ENCODE data around the gene CRIP2. TPM values are rescaled to one million over a fixed set of nuclear protein-coding genes. Genes with fewer than 3 reads are reported as not detected.

CRIP2 gene
- total and polyA plus RNA-seq, 2 of the 4 experiments (the other 2 are of a cell fraction): 18.1 to 123 TPM

GRCh38 chr14:105493921-105494605 is 19.4 kb downstream of the CRIP2 start:
- TF ChIP-seq FOS (IDR thresholded peaks at IDR 0.05; ENCODE audit: low read depth, low read length): no peak
- no peak for TF ChIP-seq CTCF (conservative IDR thresholded peaks at IDR 0.05; ENCODE audit: low read depth, low read length)
- no peak for TF ChIP-seq NFE2L2 (IDR thresholded peaks at IDR 0.05; ENCODE audit: low read depth, low read length)
- no peak for TF ChIP-seq MXI1 (IDR thresholded peaks at IDR 0.05; ENCODE audit: borderline replicate concordance, low read depth, low read length)
- no peak for TF ChIP-seq CEBPB (IDR thresholded peaks at IDR 0.05; ENCODE audit: low read depth, low read length)
- TF ChIP-seq RCOR1 (IDR thresholded peaks at IDR 0.05; ENCODE audit: insufficient replicate concordance, low read length): no peak
- no peak for TF ChIP-seq SMC3 (IDR thresholded peaks at IDR 0.05; ENCODE audit: low read depth, low read length)
- TF ChIP-seq USF2 (IDR thresholded peaks at IDR 0.05; ENCODE audit: low read depth, low read length): no peak
- no peak overlapping the region for H3K9ac ChIP-seq (ENCODE audit: low read depth, low read length)
- WGBS, 2 experiments (ENCODE audit: extremely low coverage in 2 of 2, insufficient read length in 1 of 2): 89% methylated on average over 8 of the region's 16 CpGs; no CpG with 5 or more reads in 1 of the 2 experiments
- no TSS peak for BruUV-seq (replicated peaks)
- H3K23ac ChIP-seq (ENCODE audit: low read depth, low read length): no peak overlapping the region
- H4K8ac ChIP-seq (ENCODE audit: low read depth in 2 of 2, low read length in 2 of 2): no peak overlapping the region
- peaks cover 2% of the 10 kb centered on the region; the same call in 1 of the 2 replicates for H3K4me1 ChIP-seq (ENCODE audit: control insufficient read depth, insufficient read depth, low read length)
- H3K36me3 ChIP-seq (ENCODE audit: control insufficient read depth, insufficient read depth, low read length): no peaks in the 10 kb centered on the region
- intact Hi-C loops (cut with micrococcal nuclease) (loop anchor here (5.0 kb wide), 1 partner anchor 33 kb away; the partner anchor contains the start of gene TMEM121), dilution Hi-C loops (cut with HindIII; ENCODE audit: low sequenced_read_pairs, unreplicated experiment) (no loop called here), in situ Hi-C loops (cut with MboI; ENCODE audit: low sequenced_read_pairs) (no loop called here)
- H2AK5ac ChIP-seq (ENCODE audit: low read depth, low read length): no peak overlapping the region
- H3K4ac ChIP-seq (ENCODE audit: low read depth, low read length): no peak overlapping the region
- DNase-seq: no peak
- H4K20me1 ChIP-seq (ENCODE audit: insufficient read depth, low read length): 0 out of 2 replicates have a peak, but pooled peaks cover 6% of the 10 kb centered on the region
- no peak overlapping the region for H2AFZ ChIP-seq (replicated peaks; ENCODE audit: low read length, poor library complexity)
- H2BK20ac ChIP-seq (ENCODE audit: low read depth, low read length): no peak overlapping the region
- H2BK5ac ChIP-seq (ENCODE audit: low read depth, low read length, poor library complexity, severe bottlenecking): no peak overlapping the region
- H3K4me3 ChIP-seq (ENCODE audit: insufficient read depth, low read depth, low read length): no peak overlapping the region
- ChIA-PET POLR2A (ENCODE audit: unreplicated experiment) (no interaction called here), CTCF (no interaction called here)
- no peak overlapping the region for H4K91ac ChIP-seq (ENCODE audit: insufficient read depth, low read depth, low read length)
- H3K14ac ChIP-seq (replicated peaks; ENCODE audit: low read depth, low read length): no peak overlapping the region
- H3K9me1 ChIP-seq (ENCODE audit: insufficient read depth, low read length): peaks cover 6% of the 10 kb centered on the region; the same call in 1 of the 2 replicates
- H4K5ac ChIP-seq (ENCODE audit: low read depth, low read length): no peak overlapping the region
- H3K18ac ChIP-seq (ENCODE audit: low read depth, low read length): no peak overlapping the region
- no peak overlapping the region for H3K27ac ChIP-seq (ENCODE audit: insufficient read depth, low read length)
- no peak overlapping the region for H3K4me2 ChIP-seq (ENCODE audit: low read depth, low read length)
- no peaks in the 10 kb centered on the region for H3K9me3 ChIP-seq (ENCODE audit: control insufficient read depth, insufficient read depth, low read length)
- no peak overlapping the region for H2BK15ac ChIP-seq (ENCODE audit: low read depth, low read length)
- no peak overlapping the region for H3K56ac ChIP-seq (ENCODE audit: extremely low read depth, insufficient read depth, low read length)
- peaks cover 0 to 5% of the 10 kb centered on the region in 2 experiments; a peak in 1 of 4 replicates for H3K79me1 ChIP-seq (ENCODE audit: low read depth in 1 of 2, low read length in 2 of 2)
- H2AK9ac ChIP-seq (replicated peaks; ENCODE audit: low read depth, low read length, poor library complexity): no peak overlapping the region
- no peak overlapping the region for H2BK120ac ChIP-seq (ENCODE audit: low read depth, low read length)
- ATAC-seq (ENCODE audit: low read depth): no peak
- H3K27me3 ChIP-seq (ENCODE audit: control insufficient read depth, insufficient read depth, low read length): no peaks in the 10 kb centered on the region
